ENCODE data around the gene YPEL3. TPM values are rescaled to one million over a fixed set of nuclear protein-coding genes. Genes with fewer than 3 reads are reported as not detected.

The YPEL3 gene
- total and polyA plus RNA-seq, 2 experiments from 2014 or later, result 107 to 115 TPM

DNA sequence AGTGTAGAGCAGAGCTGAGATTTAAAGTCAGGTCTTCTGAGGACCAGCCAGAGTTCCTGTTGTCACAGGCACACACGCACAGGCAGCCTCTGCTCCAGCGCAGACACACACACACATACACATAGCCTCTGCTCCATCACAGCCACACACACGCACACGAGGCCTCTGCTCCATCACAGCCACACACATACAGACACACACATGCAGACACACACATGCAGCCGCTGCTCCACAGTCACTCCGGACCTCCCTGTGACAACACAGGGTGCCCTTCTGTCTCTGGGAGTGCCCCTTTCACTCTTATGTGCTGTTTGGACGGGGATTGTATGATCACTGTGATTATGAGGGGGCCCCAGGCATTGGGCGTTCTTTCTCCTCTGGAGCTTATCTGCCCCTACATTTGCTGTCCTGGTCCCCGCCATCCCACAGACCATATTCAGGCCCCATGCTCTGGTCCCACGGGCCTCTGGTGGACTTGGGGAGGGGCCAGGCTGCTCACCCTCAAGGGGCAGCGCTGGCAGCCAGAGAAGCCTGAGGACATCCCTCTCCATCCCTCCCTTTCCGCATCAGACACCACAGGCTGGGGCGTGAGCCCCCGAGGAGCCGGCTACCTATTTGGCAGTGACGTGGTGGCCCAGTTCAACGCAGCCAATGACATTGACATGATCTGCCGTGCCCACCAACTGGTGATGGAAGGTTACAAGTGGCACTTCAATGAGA, 11.8 kb downstream of the YPEL3 start:
- H3K27ac ChIP-seq, result no peak overlapping the region
- H3K27me3 ChIP-seq, result no peaks in the 10 kb centered on the region
- no peak for TF ChIP-seq CTCF (IDR thresholded peaks at IDR 0.05; ENCODE audit: low read depth, low read length)
- H3K9me3 ChIP-seq (ENCODE audit: low read depth), result no peaks in the 10 kb centered on the region
- H3K36me3 ChIP-seq, result peaks cover 27% of the 10 kb centered on the region
- no peak for DNase-seq (ENCODE audit: low read depth in 1 of 2, low spot score in 1 of 2)
- H3K4me3 ChIP-seq, result no peak overlapping the region
- no peaks in the 10 kb centered on the region for H3K4me1 ChIP-seq (ENCODE audit: low read depth)

DNA sequence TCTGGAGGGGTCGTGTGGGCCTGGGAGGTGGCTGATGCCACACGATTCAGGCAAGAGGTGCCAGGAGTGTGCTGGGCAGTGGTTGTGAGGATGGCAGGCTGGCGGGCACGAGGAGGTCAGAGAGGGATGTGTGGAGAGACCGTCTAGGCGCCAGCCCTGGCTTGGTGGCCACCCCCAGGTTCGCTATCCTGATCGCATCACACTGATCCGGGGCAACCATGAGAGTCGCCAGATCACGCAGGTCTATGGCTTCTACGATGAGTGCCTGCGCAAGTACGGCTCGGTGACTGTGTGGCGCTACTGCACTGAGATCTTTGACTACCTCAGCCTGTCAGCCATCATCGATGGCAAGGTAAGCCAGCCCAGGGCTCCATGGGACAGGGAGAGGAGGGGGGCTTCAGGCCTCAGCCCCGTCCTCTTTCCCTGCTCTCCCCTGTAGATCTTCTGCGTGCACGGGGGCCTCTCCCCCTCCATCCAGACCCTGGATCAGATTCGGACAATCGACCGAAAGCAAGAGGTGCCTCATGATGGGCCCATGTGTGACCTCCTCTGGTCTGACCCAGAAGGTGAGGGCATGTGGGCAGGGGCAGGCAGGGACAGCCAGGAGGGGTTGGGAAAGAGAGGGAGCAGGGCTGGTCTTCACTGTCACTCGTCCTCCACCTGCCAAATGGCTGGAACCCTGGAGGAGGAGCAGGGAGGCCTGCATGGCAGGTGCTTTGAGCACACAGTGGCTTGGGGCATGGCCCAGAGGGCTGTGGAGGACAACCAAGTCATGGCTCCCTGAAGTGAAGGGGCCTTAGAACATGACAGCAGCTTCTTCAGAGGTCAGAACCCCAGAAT, 12.6 kb downstream of the YPEL3 start:
- no peak for DNase-seq (ENCODE audit: low read depth in 1 of 2, low spot score in 1 of 2)
- Histone ChIP-seq H3K27me3 (no peaks in the 10 kb centered on the region), H3K4me3 (no peak overlapping the region), H3K4me1 (ENCODE audit: low read depth) (no peaks in the 10 kb centered on the region), H3K27ac (no peak overlapping the region), H3K36me3 (peaks cover 28% of the 10 kb centered on the region), H3K9me3 (ENCODE audit: low read depth) (no peaks in the 10 kb centered on the region)
- TF ChIP-seq CTCF (IDR thresholded peaks at IDR 0.05; ENCODE audit: low read depth, low read length), result no peak

DNA sequence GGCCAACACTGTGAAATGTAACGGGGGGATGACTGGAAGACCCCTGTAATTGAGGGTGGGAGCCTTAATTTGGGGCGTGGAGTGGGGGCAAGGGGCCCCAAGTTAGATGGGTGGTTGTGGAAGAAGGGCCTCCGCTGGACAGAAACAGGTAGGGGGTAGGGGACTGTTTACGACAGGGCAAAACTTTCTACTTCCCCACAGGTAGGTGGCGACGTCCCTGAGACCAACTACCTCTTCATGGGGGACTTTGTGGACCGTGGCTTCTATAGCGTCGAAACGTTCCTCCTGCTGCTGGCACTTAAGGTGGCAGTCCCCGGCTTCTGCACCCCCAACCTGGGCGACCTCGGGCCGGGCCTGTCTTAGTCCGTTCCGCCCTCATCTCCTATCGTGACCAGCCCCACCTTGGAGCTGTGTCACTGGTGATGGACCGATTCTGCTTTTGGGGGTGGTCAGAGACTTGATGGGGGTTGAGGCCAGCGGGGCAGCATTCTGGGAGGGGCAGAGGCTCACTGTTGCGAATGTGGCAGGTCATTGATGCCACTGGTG, 13.4 kb downstream of the YPEL3 start:
- no peaks in the 10 kb centered on the region for H3K4me1 ChIP-seq (ENCODE audit: low read depth)
- H3K4me3 ChIP-seq, result no peak overlapping the region
- DNase-seq (ENCODE audit: low read depth in 1 of 2, low spot score in 1 of 2), result no peak
- no peak overlapping the region for H3K27ac ChIP-seq
- no peaks in the 10 kb centered on the region for H3K27me3 ChIP-seq
- no peak for TF ChIP-seq CTCF (IDR thresholded peaks at IDR 0.05; ENCODE audit: low read depth, low read length)
- H3K36me3 ChIP-seq, result peaks cover 28% of the 10 kb centered on the region
- H3K9me3 ChIP-seq (ENCODE audit: low read depth), result no peaks in the 10 kb centered on the region

DNA sequence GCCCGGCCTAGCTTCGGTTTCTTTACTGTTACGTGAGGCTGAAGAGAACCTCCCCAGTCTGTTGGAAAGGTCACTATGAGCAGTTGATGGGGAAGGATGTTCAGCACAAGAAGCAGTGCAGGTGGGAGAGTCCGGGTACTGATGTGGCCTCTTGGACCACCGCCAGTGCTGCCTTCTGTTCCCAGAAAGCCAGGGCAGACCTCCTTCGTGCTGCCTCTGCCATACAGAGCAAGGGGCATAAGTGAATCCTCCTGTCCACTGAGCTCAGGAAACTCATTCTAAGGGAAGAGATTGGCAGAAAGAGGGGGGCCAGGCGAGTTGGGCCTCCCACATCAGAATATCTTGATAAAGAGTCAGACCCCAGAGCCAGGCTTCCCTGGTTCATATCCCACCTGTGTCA, 16.5 kb downstream of the YPEL3 start:
- no peak for DNase-seq (ENCODE audit: low read depth in 1 of 2, low spot score in 1 of 2)
- H3K27ac ChIP-seq, result no peak overlapping the region
- H3K4me3 ChIP-seq, result no peak overlapping the region
- H3K4me1 ChIP-seq (ENCODE audit: low read depth), result peaks cover 6% of the 10 kb centered on the region
- no peak for TF ChIP-seq CTCF (IDR thresholded peaks at IDR 0.05; ENCODE audit: low read depth, low read length)
- H3K9me3 ChIP-seq (ENCODE audit: low read depth), result no peaks in the 10 kb centered on the region
- H3K36me3 ChIP-seq, result peaks cover 24% of the 10 kb centered on the region
- H3K27me3 ChIP-seq, result no peaks in the 10 kb centered on the region

GRCh38 chr16:30078744-30079143, 17.3 kb downstream of the YPEL3 start:
- no peak overlapping the region for H3K27ac ChIP-seq
- peaks cover 22% of the 10 kb centered on the region for H3K36me3 ChIP-seq
- H3K27me3 ChIP-seq, result no peaks in the 10 kb centered on the region
- H3K9me3 ChIP-seq (ENCODE audit: low read depth), result no peaks in the 10 kb centered on the region
- no peak for DNase-seq (ENCODE audit: low read depth in 1 of 2, low spot score in 1 of 2)
- no peak overlapping the region for H3K4me3 ChIP-seq
- peaks cover 6% of the 10 kb centered on the region for H3K4me1 ChIP-seq (ENCODE audit: low read depth)
- no peak for TF ChIP-seq CTCF (IDR thresholded peaks at IDR 0.05; ENCODE audit: low read depth, low read length)

Data from cardiac muscle cell (in vitro differentiated cells and primary cell).